Measurements from ENCODE around the gene DRAM2. TPM values are rescaled to one million over a fixed set of nuclear protein-coding genes. Genes with fewer than 3 reads are reported as not detected.

DRAM2 gene
- total and polyA plus RNA-seq, 9 of the 15 experiments (the other 6 are each of a cell fraction or from before 2014, with no cell fraction given) = 29.0 to 161 (median 53.5) TPM

DNA sequence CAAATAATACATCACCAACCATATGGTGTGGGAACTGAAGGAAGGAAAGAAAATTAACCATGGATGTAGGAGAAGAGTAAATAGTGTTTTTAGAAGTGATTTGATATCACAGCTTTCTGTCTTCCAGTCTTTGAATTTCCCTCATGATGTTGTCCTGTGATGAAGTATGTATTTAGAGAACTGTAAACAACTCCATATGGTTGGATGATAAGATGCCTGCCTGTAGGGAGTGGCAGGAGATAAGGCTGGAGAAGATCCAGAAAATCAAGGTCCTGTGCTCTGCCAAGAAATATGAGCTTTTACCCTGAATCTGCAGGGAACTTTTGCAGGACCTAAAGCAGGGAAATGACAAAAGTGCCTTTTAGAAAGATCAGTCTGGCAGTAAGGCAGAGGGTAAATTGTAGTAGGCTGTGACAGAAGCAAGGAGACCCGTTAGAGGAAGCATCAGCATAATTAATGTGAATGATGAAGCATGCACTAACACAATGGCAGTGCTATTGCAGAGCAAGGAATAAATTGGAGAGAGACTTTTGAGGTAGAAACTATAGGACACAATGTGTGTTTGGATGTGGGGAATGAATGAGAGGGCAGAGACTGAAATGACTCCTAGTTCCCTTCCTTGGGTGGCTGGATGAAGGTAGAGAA, 22.1 kb upstream of the DRAM2 start (continued):
- TF ChIP-seq, protein P1, sequence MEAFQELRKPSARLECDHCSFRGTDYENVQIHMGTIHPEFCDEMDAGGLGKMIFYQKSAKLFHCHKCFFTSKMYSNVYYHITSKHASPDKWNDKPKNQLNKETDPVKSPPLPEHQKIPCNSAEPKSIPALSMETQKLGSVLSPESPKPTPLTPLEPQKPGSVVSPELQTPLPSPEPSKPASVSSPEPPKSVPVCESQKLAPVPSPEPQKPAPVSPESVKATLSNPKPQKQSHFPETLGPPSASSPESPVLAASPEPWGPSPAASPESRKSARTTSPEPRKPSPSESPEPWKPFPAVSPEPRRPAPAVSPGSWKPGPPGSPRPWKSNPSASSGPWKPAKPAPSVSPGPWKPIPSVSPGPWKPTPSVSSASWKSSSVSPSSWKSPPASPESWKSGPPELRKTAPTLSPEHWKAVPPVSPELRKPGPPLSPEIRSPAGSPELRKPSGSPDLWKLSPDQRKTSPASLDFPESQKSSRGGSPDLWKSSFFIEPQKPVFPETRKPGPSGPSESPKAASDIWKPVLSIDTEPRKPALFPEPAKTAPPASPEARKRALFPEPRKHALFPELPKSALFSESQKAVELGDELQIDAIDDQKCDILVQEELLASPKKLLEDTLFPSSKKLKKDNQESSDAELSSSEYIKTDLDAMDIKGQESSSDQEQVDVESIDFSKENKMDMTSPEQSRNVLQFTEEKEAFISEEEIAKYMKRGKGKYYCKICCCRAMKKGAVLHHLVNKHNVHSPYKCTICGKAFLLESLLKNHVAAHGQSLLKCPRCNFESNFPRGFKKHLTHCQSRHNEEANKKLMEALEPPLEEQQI (IDR thresholded peaks at IDR 0.05) = peak; percentile 93
- TF ChIP-seq CXXC5 (CRISPR knock-in tag; IDR thresholded peaks at IDR 0.05) = peak; percentile 68
- peak; percentile 90 for TF ChIP-seq MECOM (CRISPR knock-in tag; IDR thresholded peaks at IDR 0.05)
- no peak for TF ChIP-seq ZNF780A (CRISPR knock-in tag; IDR thresholded peaks at IDR 0.05)
- TF ChIP-seq ZNF778 (CRISPR knock-in tag; IDR thresholded peaks at IDR 0.05) = 0 out of 2 replicates have a peak, but pooled peaks have one; percentile 1
- peak; percentile 99 for TF ChIP-seq MTA2 (IDR thresholded peaks at IDR 0.05; ENCODE audit: low read depth)
- no peak for TF ChIP-seq ZNF121 (CRISPR knock-in tag; conservative IDR thresholded peaks at IDR 0.05)
- TF ChIP-seq KLF6 (CRISPR knock-in tag; IDR thresholded peaks at IDR 0.05; ENCODE audit: borderline replicate concordance) = peak; percentile 94
- TF ChIP-seq ZNF239 (CRISPR knock-in tag; IDR thresholded peaks at IDR 0.05) = peak; percentile 80
- TF ChIP-seq POLR2H (tag; IDR thresholded peaks at IDR 0.05; ENCODE audit: low read depth) = no peak
- no peak for TF ChIP-seq SREBF2 (CRISPR knock-in tag; IDR thresholded peaks at IDR 0.05)
- TF ChIP-seq MAFF (IDR thresholded peaks at IDR 0.05; ENCODE audit: low read length) = no peak
- TF ChIP-seq ZNF644 (tag; IDR thresholded peaks at IDR 0.05; ENCODE audit: low read depth) = peak; percentile 94
- TF ChIP-seq TCF3 (CRISPR knock-in tag; IDR thresholded peaks at IDR 0.05) = peak; percentile 99
- no peak for TF ChIP-seq FOXK1 (CRISPR knock-in tag; IDR thresholded peaks at IDR 0.05; ENCODE audit: borderline replicate concordance)
- TF ChIP-seq ZNF785 (CRISPR knock-in tag; IDR thresholded peaks at IDR 0.05) = no peak
- TF ChIP-seq ELK3 (CRISPR knock-in tag; IDR thresholded peaks at IDR 0.05) = peak; percentile 27; the same call in 1 of the 2 replicates
- no peak for TF ChIP-seq PCBP2 (IDR thresholded peaks at IDR 0.05; ENCODE audit: low read depth, low read length, poor library complexity, severe bottlenecking)
- peak; percentile 62 for TF ChIP-seq CREM (IDR thresholded peaks at IDR 0.05; ENCODE audit: low read depth)
- no peak for TF ChIP-seq LARP7 (IDR thresholded peaks at IDR 0.05)
- TF ChIP-seq EP400 (IDR thresholded peaks at IDR 0.05) = peak; percentile 53; the same call in 1 of the 2 replicates
- TF ChIP-seq FOSL1 (tag; conservative IDR thresholded peaks at IDR 0.05) = peak; percentile 82
- peak; percentile 94; the same call in 1 of the 2 replicates for TF ChIP-seq TARDBP (IDR thresholded peaks at IDR 0.05)
- no peak for TF ChIP-seq HSF4 (CRISPR knock-in tag; IDR thresholded peaks at IDR 0.05; ENCODE audit: borderline replicate concordance)
- peak; percentile 33; the same call in 1 of the 2 replicates for TF ChIP-seq MEF2A (IDR thresholded peaks at IDR 0.05; ENCODE audit: control insufficient read depth, low read depth, low read length)
- peak; percentile 98 for TF ChIP-seq TEAD4 (IDR thresholded peaks at IDR 0.05; ENCODE audit: low read length)
- no peak for TF ChIP-seq TEAD4 (CRISPR knock-in tag; IDR thresholded peaks at IDR 0.05; ENCODE audit: borderline replicate concordance)
- 0 out of 2 replicates have a peak, but pooled peaks have one; percentile 63 for TF ChIP-seq ILF3 (IDR thresholded peaks at IDR 0.05; ENCODE audit: borderline replicate concordance)
- TF ChIP-seq ARID2 (IDR thresholded peaks at IDR 0.05) = no peak
- TF ChIP-seq ERF (CRISPR knock-in tag; IDR thresholded peaks at IDR 0.05) = peak; percentile 80; the same call in 1 of the 2 replicates

Measured in K562 (cell line).